ENCODE data around the gene PHACTR2. TPM values are rescaled to one million over a fixed set of nuclear protein-coding genes. Genes with fewer than 3 reads are reported as not detected.

PHACTR2 gene
- total RNA-seq, 6 experiments from 2014 or later: 66.7 to 92.7 (median 84.1) TPM

- Mint-ChIP-seq H3K36me3 (ENCODE audit: low read depth) (peaks cover 9% of the 10 kb centered on the region), H3K4me3 (no peak overlapping the region; the same call in 1 of the 2 replicates), H3K27me3 (ENCODE audit: insufficient read depth) (peaks cover 2% of the 10 kb centered on the region; the same call in 1 of the 2 replicates), H3K4me1 (ENCODE audit: low read depth) (peaks cover 24% of the 10 kb centered on the region), H3K9me3 (no peaks in the 10 kb centered on the region), H3K27ac (peak overlapping the region; percentile 32; the same call in 1 of the 2 replicates)
- no peak for TF ChIP-seq CTCF (IDR thresholded peaks at IDR 0.05)
- DNase-seq: no peak
These were observed 145.8 kb downstream of the PHACTR2 start for GRCh38 chr6:143823548-143823947.

GRCh38 chr6:143828572-143828971 is 150.8 kb downstream of the PHACTR2 start:
- H3K27me3 Mint-ChIP-seq (ENCODE audit: insufficient read depth): no peaks in the 10 kb centered on the region
- DNase-seq: no peak
- TF ChIP-seq CTCF (IDR thresholded peaks at IDR 0.05): no peak
- H3K9me3 Mint-ChIP-seq: no peaks in the 10 kb centered on the region
- peaks cover 10% of the 10 kb centered on the region for H3K4me1 Mint-ChIP-seq (ENCODE audit: low read depth)
- no peak overlapping the region for H3K27ac Mint-ChIP-seq
- H3K4me3 Mint-ChIP-seq: no peak overlapping the region
- peaks cover 9% of the 10 kb centered on the region for H3K36me3 Mint-ChIP-seq (ENCODE audit: low read depth)

GRCh38 chr6:143836150-143836549 is 158.4 kb downstream of the PHACTR2 start:
- Mint-ChIP-seq H3K9me3 (no peaks in the 10 kb centered on the region), H3K36me3 (ENCODE audit: low read depth) (no peaks in the 10 kb centered on the region), H3K4me3 (no peak overlapping the region), H3K4me1 (ENCODE audit: low read depth) (no peaks in the 10 kb centered on the region), H3K27me3 (ENCODE audit: insufficient read depth) (no peaks in the 10 kb centered on the region; the same call in none of the 2 replicates), H3K27ac (no peak overlapping the region)
- TF ChIP-seq CTCF (IDR thresholded peaks at IDR 0.05): no peak
- DNase-seq: no peak

GRCh38 chr6:143838395-143838794 is 160.6 kb downstream of the PHACTR2 start:
- H3K27ac Mint-ChIP-seq: no peak overlapping the region
- no peak overlapping the region for H3K4me3 Mint-ChIP-seq
- H3K4me1 Mint-ChIP-seq (ENCODE audit: low read depth): peaks cover 6% of the 10 kb centered on the region
- H3K9me3 Mint-ChIP-seq: no peaks in the 10 kb centered on the region
- no peak for DNase-seq
- peaks cover under 1% of the 10 kb centered on the region for H3K27me3 Mint-ChIP-seq (ENCODE audit: insufficient read depth)
- no peak for TF ChIP-seq CTCF (IDR thresholded peaks at IDR 0.05)
- no peaks in the 10 kb centered on the region for H3K36me3 Mint-ChIP-seq (ENCODE audit: low read depth)

- H3K36me3 Mint-ChIP-seq (ENCODE audit: low read depth): peaks cover 7% of the 10 kb centered on the region
- H3K4me3 Mint-ChIP-seq: no peak overlapping the region
- H3K4me1 Mint-ChIP-seq (ENCODE audit: low read depth): peaks cover 12% of the 10 kb centered on the region
- no peak for DNase-seq
- no peak overlapping the region for H3K27ac Mint-ChIP-seq
- no peaks in the 10 kb centered on the region for H3K9me3 Mint-ChIP-seq
- peaks cover 4% of the 10 kb centered on the region for H3K27me3 Mint-ChIP-seq (ENCODE audit: insufficient read depth)
- TF ChIP-seq CTCF (IDR thresholded peaks at IDR 0.05): no peak
These were observed 161.4 kb downstream of the PHACTR2 start for GRCh38 chr6:143839196-143839595.
